Parathyroid adenoma (tissue), 2 donors: ENCODE data around the gene SDF4.

Source experiments
- H2AFZ ChIP-seq: fragments of 300-600 bp; sonication (generic); one replicate; pipeline ENCODE4 v1.7.0; 2017; ENCODE audit warnings: antibody characterized with exemption, mild to moderate bottlenecking
- H3K27ac ChIP-seq: fragments of 300-600 bp; sonication (generic); one replicate; pipeline ENCODE4 v1.7.0; 2017
- H3K27me3 ChIP-seq: fragments of 300-600 bp; sonication (generic); one replicate; pipeline ENCODE4 v1.7.0; 2017; ENCODE audit warnings: low read length; ENCODE audit not compliant: control insufficient read depth, insufficient read depth
- H3K36me3 ChIP-seq: fragments of 300-600 bp; sonication (generic); one replicate; pipeline ENCODE4 v1.7.0; 2017; ENCODE audit warnings: low read length; ENCODE audit not compliant: control insufficient read depth, insufficient read depth
- H3K4me1 ChIP-seq: fragments of 300-600 bp; sonication (generic); one replicate; pipeline ENCODE4 v1.7.0; 2017; ENCODE audit warnings: control low read depth
- H3K4me2 ChIP-seq: fragments of 300-600 bp; sonication (generic); one replicate; pipeline ENCODE4 v1.7.0; 2017; ENCODE audit warnings: low read length
- H3K4me3 ChIP-seq: fragments of 300-600 bp; sonication (generic); one replicate; pipeline ENCODE4 v1.7.0; 2017; ENCODE audit warnings: low read depth, low read length
- H3K79me2 ChIP-seq: fragments of 300-600 bp; sonication (generic); one replicate; pipeline ENCODE4 v1.7.0; 2017; ENCODE audit warnings: control low read depth
- H3K9ac ChIP-seq: fragments of 300-600 bp; sonication (generic); one replicate; pipeline ENCODE4 v1.7.0; 2017; ENCODE audit warnings: mild to moderate bottlenecking
- H3K9me3 ChIP-seq: fragments of 300-600 bp; sonication (generic); one replicate; pipeline ENCODE4 v1.7.0; 2017; ENCODE audit warnings: low read length; ENCODE audit not compliant: control insufficient read depth
- CTCF ChIP-seq: fragments of 300-600 bp; sonication (generic); IDR thresholded peaks from one replicate; pipeline ENCODE4 v1.7.0; 2017; ENCODE audit warnings: antibody characterized with exemption, mild to moderate bottlenecking
- donor health status: primary hyperparathyroidism.

SDF4 gene

GRCh38 chr1:1273209-1273511 lies 41.4 kb upstream of the SDF4 start:
- H3K4me1 ChIP-seq: peaks cover 3% of the 10 kb centered on the region
- H3K27me3 ChIP-seq: no peaks in the 10 kb centered on the region

GRCh38 chr1:1272341-1273208 lies 40.8 kb upstream of the SDF4 start:
- no peaks in the 10 kb centered on the region for H3K9me3 ChIP-seq
- peak overlapping the region; percentile 82 for H3K4me2 ChIP-seq
- H3K9ac ChIP-seq: no peak overlapping the region
- no peak overlapping the region for H2AFZ ChIP-seq
- no peaks in the 10 kb centered on the region for H3K36me3 ChIP-seq
- TF ChIP-seq CTCF: no peak
- H3K4me3 ChIP-seq: peak overlapping the region; percentile 74
- H3K79me2 ChIP-seq: peaks cover 29% of the 10 kb centered on the region
- H3K27me3 ChIP-seq: no peaks in the 10 kb centered on the region
- no peak overlapping the region for H3K27ac ChIP-seq
- peaks cover 3% of the 10 kb centered on the region for H3K4me1 ChIP-seq

More at GRCh38 chr1:1273209-1273511, 41.4 kb upstream of the SDF4 start:
- no peaks in the 10 kb centered on the region for H3K9me3 ChIP-seq
- peak overlapping the region; percentile 74 for H3K4me3 ChIP-seq
- no peaks in the 10 kb centered on the region for H3K36me3 ChIP-seq
- H3K9ac ChIP-seq: no peak overlapping the region
- H2AFZ ChIP-seq: no peak overlapping the region
- no peak overlapping the region for H3K27ac ChIP-seq
- no peak for TF ChIP-seq CTCF
- H3K79me2 ChIP-seq: peaks cover 24% of the 10 kb centered on the region
- peak overlapping the region; percentile 82 for H3K4me2 ChIP-seq

GRCh38 chr1:1270813-1271212 lies 39.0 kb upstream of the SDF4 start:
- Histone ChIP-seq H3K4me1 (peaks cover 3% of the 10 kb centered on the region), H3K27me3 (no peaks in the 10 kb centered on the region), H3K4me3 (no peak overlapping the region), H2AFZ (no peak overlapping the region), H3K27ac (no peak overlapping the region), H3K36me3 (no peaks in the 10 kb centered on the region), H3K9ac (no peak overlapping the region), H3K79me2 (peaks cover 31% of the 10 kb centered on the region), H3K4me2 (no peak overlapping the region), H3K9me3 (no peaks in the 10 kb centered on the region)
- no peak for TF ChIP-seq CTCF

GRCh38 chr1:1268284-1268682 lies 36.5 kb upstream of the SDF4 start:
- Histone ChIP-seq H3K27me3 (no peaks in the 10 kb centered on the region), H2AFZ (no peak overlapping the region), H3K27ac (no peak overlapping the region), H3K4me1 (peaks cover 3% of the 10 kb centered on the region), H3K9me3 (no peaks in the 10 kb centered on the region), H3K36me3 (no peaks in the 10 kb centered on the region), H3K9ac (no peak overlapping the region), H3K4me3 (no peak overlapping the region), H3K79me2 (peaks cover 31% of the 10 kb centered on the region), H3K4me2 (no peak overlapping the region)
- no peak for TF ChIP-seq CTCF
